B cell (primary cell): ENCODE measurements around the gene ANAPC2. TPM values are rescaled to one million over a fixed set of nuclear protein-coding genes. Genes with fewer than 3 reads are reported as not detected.

Experiments
- ATAC-seq: fragments of 200-7000 bp; cut with Tn5 transposase; one replicate; pipeline ENCODE4 v1.10.0; 2021; ENCODE audit warnings: low read depth, mild to moderate bottlenecking, moderate number of reproducible peaks, moderate library complexity
- CTCF ChIA-PET: fragments of 350-600 bp; sonication (Branson Sonifier 250); formaldehyde crosslinking; loops from one replicate; lab custom pipeline; 2021; ENCODE audit warnings: antibody characterized with exemption, inconsistent platforms; lab: Charles Lee
- POLR2A ChIA-PET: fragments of 350-600 bp; sonication (Branson Sonifier 250); formaldehyde crosslinking; loops from one replicate; lab custom pipeline; 2021; ENCODE audit warnings: antibody characterized with exemption; lab: Charles Lee
- DNase-seq: peaks from one replicate; pipeline ENCODE4 v3.0.0; 2013
- H2AFZ ChIP-seq: 2 replicates; pipeline ENCODE4 v1.6.1; 2012; ENCODE audit warnings: mild to moderate bottlenecking, low read depth, low read length; ENCODE audit not compliant: insufficient read depth, poor library complexity, severe bottlenecking
- H3K27ac ChIP-seq, 2 donors: 1 replicate in 1 of 2; 2 replicates in 1 of 2; pipeline ENCODE4 v1.5.1; 2012 to 2013; ENCODE audit warnings: low read length in 2 of 2, mild to moderate bottlenecking in 2 of 2, moderate library complexity in 1 of 2
- H3K27me3 ChIP-seq, 4 experiments: fragments of 200-600 bp in 1 of 4; sonication (generic) in 1 of 4; replicated peaks in 1 of 4; 1 replicate in 2 of 4; 2 replicates in 2 of 4; pipeline versions ENCODE4 v1.6.1 to v1.7.0; 2013 to 2016; ENCODE audit warnings: low read length in 3 of 4, mild to moderate bottlenecking in 2 of 4, mixed read lengths in 1 of 4, moderate library complexity in 1 of 4; ENCODE audit not compliant: insufficient read depth in 4 of 4, control insufficient read depth in 3 of 4; ENCODE audit errors: control extremely low read depth in 1 of 4
- H3K36me3 ChIP-seq, 2 experiments: replicated peaks in 1 of 2; 1 replicate in 1 of 2; 2 replicates in 1 of 2; pipeline versions ENCODE4 v1.6.1 to v1.7.1; 2013; ENCODE audit warnings: low read length in 1 of 2; ENCODE audit not compliant: insufficient read depth in 2 of 2, control insufficient read depth in 1 of 2; ENCODE audit errors: control extremely low read depth in 1 of 2, extremely low read depth in 1 of 2
- H3K4me1 ChIP-seq, 2 donors: fragments of 200-600 bp in 1 of 2; sonication (generic) in 1 of 2; 1 replicate in 1 of 2; 2 replicates in 1 of 2; pipeline versions ENCODE4 v1.5.1 to v1.6.1; 2013 to 2017; ENCODE audit warnings: low read length in 2 of 2; ENCODE audit not compliant: control insufficient read depth in 2 of 2, insufficient read depth in 2 of 2
- H3K4me2 ChIP-seq: replicated peaks from 2 replicates; pipeline ENCODE3; 2012; ENCODE audit warnings: mild to moderate bottlenecking, low read depth, low read length; ENCODE audit not compliant: poor library complexity, severe bottlenecking
- H3K4me3 ChIP-seq, 5 experiments: fragments of 200-600 bp in 1 of 5; sonication (generic) in 1 of 5; 1 replicate in 3 of 5; 2 replicates in 2 of 5; pipeline versions ENCODE4 v1.5.1 to v1.7.0; 2011 to 2016; ENCODE audit warnings: low read length in 4 of 5, mild to moderate bottlenecking in 4 of 5, low read depth in 2 of 5, control low read depth in 1 of 5, moderate library complexity in 1 of 5; ENCODE audit not compliant: insufficient read depth in 1 of 5; ENCODE audit errors: control extremely low read depth in 1 of 5, extremely low read depth in 1 of 5
- H3K79me2 ChIP-seq: fragments of 200-600 bp; sonication (generic); one replicate; pipeline ENCODE4 v1.6.0; 2016; ENCODE audit warnings: low read length; ENCODE audit not compliant: control insufficient read depth, insufficient read depth
- H3K9ac ChIP-seq: fragments of 200-600 bp; sonication (generic); 2 replicates; pipeline ENCODE4 v1.6.1; 2017; ENCODE audit warnings: mild to moderate bottlenecking, low read length, moderate library complexity
- H3K9me3 ChIP-seq, 3 donors: one replicate each; pipeline versions ENCODE4 v1.6.1 to v1.7.1; 2013; ENCODE audit warnings: low read length in 2 of 3; ENCODE audit not compliant: control insufficient read depth in 2 of 3, insufficient read depth in 1 of 3; ENCODE audit errors: control extremely low read depth in 1 of 3
- H4K20me1 ChIP-seq: 2 replicates; pipeline ENCODE4 v1.6.0; 2012; ENCODE audit warnings: mild to moderate bottlenecking, low read length; ENCODE audit not compliant: insufficient read depth, control insufficient read depth, poor library complexity, severe bottlenecking
- H3K27ac Mint-ChIP-seq: one replicate; pipeline ENCODE4 v1.8.0; 2021; ENCODE audit warnings: mixed read lengths
- H3K27me3 Mint-ChIP-seq: one replicate; pipeline ENCODE4 v1.8.0; 2021; ENCODE audit warnings: mixed read lengths
- H3K4me1 Mint-ChIP-seq: one replicate; pipeline ENCODE4 v1.8.0; 2021; ENCODE audit warnings: mixed read lengths
- H3K4me3 Mint-ChIP-seq: one replicate; pipeline ENCODE4 v1.8.0; 2021; ENCODE audit warnings: mixed read lengths
- H3K9me3 Mint-ChIP-seq: one replicate; pipeline ENCODE4 v1.8.0; 2022; ENCODE audit warnings: mixed read lengths; ENCODE audit not compliant: insufficient read depth
- CTCF ChIP-seq: fragments of 200-600 bp; IDR thresholded peaks from one replicate; pipeline ENCODE4 v1.8.0; 2022; ENCODE audit warnings: antibody characterized with exemption, mild to moderate bottlenecking
- EZH2 ChIP-seq: IDR thresholded peaks from 2 replicates; pipeline ENCODE4 v1.6.1; 2012; ENCODE audit warnings: borderline replicate concordance, low read depth, mild to moderate bottlenecking, moderate library complexity, low read length; ENCODE audit not compliant: insufficient read depth, poor library complexity, severe bottlenecking
- WGBS: methylation state at CpG from one replicate; pipeline ENCODE4 v1.1.5; 2013; ENCODE audit warnings: missing lambda C conversion rate; ENCODE audit not compliant: insufficient coverage; 5-methylcytosine and 5-hydroxymethylcytosine counted together
- intact Hi-C: fragments of 100-400 bp; cut with micrococcal nuclease; formaldehyde crosslinking; loops from one replicate; pipeline ENCODE4 v1.10.0; 2022
- polyA plus RNA-seq: library from polyadenylated mRNA; depleted of rRNA; stranded (reverse); fragments of >200 nt; gene quantifications from 2 replicates; pipeline ENCODE4 v1.2.3, GENCODE V29; 2012
- total RNA-seq, 2 donors: library from RNA; stranded (reverse); fragments of 120-200 nt in 1 of 2; gene quantifications; 1 replicate in 1 of 2; 2 replicates in 1 of 2; pipeline versions ENCODE4 v1.2.3 to v1.2.4, GENCODE V29; 2013 to 2022

The ANAPC2 gene
- total and polyA plus RNA-seq, 2 donors (not counting 1 experiment from before 2014, with no cell fraction given), result 121 to 127 TPM

- no peaks in the 10 kb centered on the region for H3K9me3 ChIP-seq
- ChIA-PET POLR2A (interaction anchor here (1.5 to 3.1 kb wide), 2 partner anchors 10 to 11 kb away, joined by 7 to 10 read pairs; no protein-coding TSS in a partner anchor), CTCF (interaction anchor here (0.8 to 7.0 kb wide), 7 partner anchors 13 to 196 kb away, joined by 3 to 76 read pairs (median 4); partner anchors contain the start of genes ANAPC2, NELFB, SSNA1 and TUBB4B)
- H3K4me3 Mint-ChIP-seq, result peak within 1 kb of the TSS; percentile 86
- peak within 1 kb of the TSS; percentile 82 for H3K27ac Mint-ChIP-seq
- no peaks in the 10 kb centered on the region for H3K79me2 ChIP-seq
- H3K4me2 ChIP-seq, result peak within 1 kb of the TSS; percentile 95
- ATAC-seq, result no peak
- peak within 1 kb of the TSS; percentile 79 to 91 for H3K27ac ChIP-seq
- peaks cover 13 to 32% of the 10 kb centered on the region in 2 donors for H3K4me1 ChIP-seq
- no peaks in the 10 kb centered on the region for H3K9me3 Mint-ChIP-seq
- TF ChIP-seq EZH2 (no peak), CTCF (no peak)
- H4K20me1 ChIP-seq, result no peaks in the 10 kb centered on the region
- no peaks in the 10 kb centered on the region for H3K36me3 ChIP-seq
- peak within 1 kb of the TSS; percentile 36 to 77 (median 71) for H3K4me3 ChIP-seq
- WGBS, result 53% methylated on average over 22 of the region's 23 CpGs
- DNase-seq, result peak; percentile 32
- H3K27me3 ChIP-seq, result peaks cover 0 to 28% (median 2%) of the 10 kb centered on the region in 4 experiments
- peak within 1 kb of the TSS; percentile 75 for H3K9ac ChIP-seq
- peaks cover 16% of the 10 kb centered on the region for H3K4me1 Mint-ChIP-seq
- H3K27me3 Mint-ChIP-seq, result peaks cover 4% of the 10 kb centered on the region
- peak within 1 kb of the TSS; percentile 96 for H2AFZ ChIP-seq
- intact Hi-C loops, result loop anchor here (5.0 kb wide), 1 partner anchor 382 kb away; the partner anchor contains the start of gene ARRDC1
These were observed 36.7 kb upstream of the ANAPC2 start, which contains the start of gene CYSRT1 for GRCh38 chr9:137224830-137225694. Gene CYSRT1, plus strand, starts transcription at chr9:137225174. Its CDS starts 448 bp downstream, at chr9:137225622.
